GM18907 (cell line): Measurements from ENCODE around the gene NKX3-2.

Source experiments
- ATAC-seq: cut with Tn5 transposase; IDR thresholded peaks from one replicate; pipeline ENCODE4 v1.9.1; 2021; ENCODE audit warnings: mild to moderate bottlenecking, moderate library complexity; ENCODE audit not compliant: unreplicated experiment

NKX3-2 gene

DNA sequence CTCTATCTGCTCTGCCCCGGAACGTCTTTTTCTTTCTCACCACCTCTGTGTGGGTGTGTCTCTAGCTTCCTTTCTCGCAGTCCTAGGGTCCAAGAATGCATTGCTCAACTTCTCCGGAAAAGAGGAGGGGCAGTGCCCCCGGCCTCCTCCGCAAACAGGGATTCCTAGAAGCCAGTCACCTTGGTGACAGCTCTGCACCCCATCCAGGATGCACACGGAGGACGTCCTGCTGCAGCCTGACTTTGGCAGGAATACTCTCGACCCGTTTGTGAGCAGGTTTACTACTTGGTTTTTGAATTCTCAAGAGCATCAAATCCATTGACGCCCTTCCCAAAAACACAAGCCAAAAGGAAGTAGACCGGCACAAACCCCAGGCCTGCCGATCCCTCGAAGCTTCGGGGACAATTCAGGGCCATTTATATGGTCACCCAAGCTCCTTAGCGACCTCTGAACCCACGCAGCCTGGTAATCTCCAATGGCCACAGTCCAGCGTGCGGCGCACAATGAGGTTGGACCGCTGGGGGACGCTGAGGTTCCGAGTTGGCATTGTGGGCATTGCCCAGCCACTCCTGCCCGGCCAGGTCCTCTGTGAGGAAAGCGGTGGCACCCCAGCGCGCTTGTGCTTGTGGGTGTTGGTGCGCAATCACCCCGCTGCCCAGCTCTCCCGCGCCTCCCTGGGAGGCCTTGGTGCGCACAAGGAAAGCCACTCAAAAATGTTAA lies 9.8 kb downstream of the NKX3-2 start:
- no peak for ATAC-seq

DNA sequence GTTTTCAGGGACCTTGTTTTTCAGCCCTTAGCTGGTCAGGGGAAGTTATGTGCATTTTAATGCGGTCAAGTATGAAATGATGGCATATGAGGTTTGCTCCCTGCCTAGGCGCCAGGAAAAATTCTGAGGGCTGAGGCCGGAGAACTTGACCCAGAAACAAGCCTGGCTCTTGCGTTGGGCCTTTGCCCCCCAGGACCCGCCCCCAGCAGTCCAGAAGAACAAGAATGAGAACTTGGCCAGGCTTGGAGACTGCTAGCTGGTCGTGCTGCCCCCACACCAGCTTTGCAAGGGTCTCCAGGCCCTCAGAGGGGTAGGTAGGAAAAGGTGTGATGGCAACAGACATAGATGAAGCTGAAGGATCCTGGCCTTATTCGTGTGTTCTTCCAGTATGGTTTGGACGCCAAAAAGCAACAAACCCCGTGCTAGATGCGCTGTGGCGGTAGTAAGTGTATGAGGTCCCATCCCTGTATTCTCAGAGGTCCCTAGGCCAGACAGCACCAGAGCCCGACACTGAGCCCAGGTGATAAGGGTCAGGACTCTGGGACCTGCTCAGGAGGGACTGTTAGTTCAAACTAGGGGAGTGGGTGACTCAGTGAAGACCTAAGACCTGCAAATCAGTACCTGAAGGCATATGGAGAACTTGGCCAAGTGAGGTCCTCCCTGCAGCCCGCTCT lies 10.5 kb downstream of the NKX3-2 start:
- ATAC-seq: no peak

DNA sequence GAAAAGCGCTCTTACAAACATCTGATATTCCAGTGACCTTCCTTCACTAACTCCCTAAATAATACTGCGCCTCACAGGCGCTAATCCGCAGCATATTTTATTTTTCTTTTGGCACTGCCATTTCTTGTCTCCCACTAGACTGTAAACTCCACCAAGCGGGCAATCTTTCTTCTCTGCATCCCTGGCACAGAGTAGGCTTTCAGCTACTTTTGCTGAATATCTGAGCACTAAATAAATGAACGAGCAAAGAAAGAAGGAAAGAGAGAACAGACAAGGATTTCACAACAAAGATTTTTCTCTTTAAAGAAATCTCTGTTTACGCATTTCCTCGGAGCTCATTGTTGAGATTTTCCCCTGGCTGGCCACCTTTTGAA lies 12.7 kb downstream of the NKX3-2 start:
- ATAC-seq: no peak

DNA sequence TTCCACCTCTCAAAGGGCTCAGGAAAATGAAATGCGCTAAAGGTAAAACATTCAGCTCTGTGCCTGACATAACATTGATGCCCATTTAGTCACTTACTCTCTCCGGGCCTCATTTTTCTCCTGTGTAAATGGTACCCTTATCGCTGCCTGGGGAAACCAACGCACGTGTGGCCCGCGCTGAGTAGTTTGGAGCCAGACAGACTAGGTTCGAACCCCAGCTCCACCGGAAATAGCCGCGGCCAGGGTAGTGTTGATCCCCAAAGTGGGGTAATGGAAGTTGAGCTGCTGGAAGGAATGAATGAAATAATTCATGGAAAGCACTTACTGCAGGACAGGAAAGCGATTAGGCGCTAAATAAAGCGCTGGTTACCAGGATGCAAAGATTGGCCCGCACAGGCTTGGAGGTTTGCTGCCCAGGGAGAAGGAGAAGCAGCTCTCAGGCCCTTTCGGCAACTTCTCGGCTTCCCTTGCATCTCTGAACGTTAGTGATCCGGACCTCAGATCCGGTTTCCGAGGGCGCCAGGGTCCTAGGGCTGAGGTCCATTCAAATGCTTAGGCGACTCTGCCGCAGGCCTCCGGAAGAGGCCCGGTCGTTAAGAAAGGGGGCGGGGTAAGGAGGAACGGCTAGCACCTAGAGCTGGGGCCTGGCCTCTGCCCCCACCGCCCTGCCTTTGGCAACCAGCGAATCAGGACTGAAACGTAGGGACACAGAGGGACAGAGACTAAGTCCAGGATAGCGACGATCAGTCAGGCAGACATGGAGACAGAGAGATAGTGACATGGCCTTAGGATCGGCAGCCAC lies 13.3 kb downstream of the NKX3-2 start:
- no peak for ATAC-seq

DNA sequence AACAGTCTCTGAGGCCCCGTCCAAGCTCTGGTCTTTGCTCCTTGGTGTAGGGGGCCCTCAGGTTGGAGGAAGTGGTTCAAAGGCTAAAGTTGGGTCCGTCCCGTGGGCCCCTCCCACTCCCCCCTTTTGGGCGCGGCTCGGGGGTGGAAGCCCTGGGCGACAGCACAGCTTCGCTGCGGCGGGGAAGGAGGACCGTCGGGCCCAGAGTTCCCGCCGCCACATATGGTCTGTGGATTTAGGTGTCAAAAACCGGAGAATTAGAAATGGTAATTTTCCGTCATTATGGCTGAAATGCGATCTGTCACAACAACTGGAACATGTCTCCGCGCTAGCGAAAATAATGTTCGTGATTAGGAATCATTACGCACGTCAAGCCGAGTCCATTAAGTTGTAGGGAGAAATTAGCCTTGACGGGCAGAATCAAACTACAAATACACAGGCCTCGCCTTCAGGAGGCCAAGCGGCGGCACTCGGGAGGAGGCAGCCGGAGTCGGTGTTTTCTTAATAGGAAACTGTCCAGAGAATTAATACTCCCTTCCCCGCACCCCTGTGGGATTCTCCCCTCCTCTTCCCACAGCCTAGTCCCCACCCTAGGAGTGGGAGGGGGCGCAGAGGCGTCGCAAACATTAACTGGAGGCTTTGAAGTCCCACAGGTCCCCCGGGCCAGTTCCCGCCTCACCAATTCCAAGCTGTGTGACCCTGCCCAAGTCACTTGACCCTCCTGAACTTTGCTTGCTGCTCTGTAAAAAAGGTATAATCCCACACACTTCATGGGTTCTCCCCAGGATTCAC lies 15.0 kb downstream of the NKX3-2 start:
- no peak for ATAC-seq

DNA sequence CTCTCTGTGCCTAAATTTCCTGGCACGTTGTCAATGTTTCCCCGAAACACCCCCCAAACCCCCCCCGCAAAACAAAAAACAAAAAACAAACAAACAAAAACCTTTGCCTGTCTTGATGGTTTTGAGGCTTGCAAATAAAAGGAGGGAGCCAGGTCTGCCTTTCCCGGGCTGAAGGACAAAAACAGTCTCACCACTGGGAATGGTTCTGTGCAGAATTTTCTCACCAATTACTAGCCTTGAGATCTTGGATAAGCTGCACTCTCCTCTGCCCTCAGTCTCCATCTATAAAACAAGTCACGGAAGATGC lies 15.5 kb downstream of the NKX3-2 start:
- ATAC-seq: no peak

DNA sequence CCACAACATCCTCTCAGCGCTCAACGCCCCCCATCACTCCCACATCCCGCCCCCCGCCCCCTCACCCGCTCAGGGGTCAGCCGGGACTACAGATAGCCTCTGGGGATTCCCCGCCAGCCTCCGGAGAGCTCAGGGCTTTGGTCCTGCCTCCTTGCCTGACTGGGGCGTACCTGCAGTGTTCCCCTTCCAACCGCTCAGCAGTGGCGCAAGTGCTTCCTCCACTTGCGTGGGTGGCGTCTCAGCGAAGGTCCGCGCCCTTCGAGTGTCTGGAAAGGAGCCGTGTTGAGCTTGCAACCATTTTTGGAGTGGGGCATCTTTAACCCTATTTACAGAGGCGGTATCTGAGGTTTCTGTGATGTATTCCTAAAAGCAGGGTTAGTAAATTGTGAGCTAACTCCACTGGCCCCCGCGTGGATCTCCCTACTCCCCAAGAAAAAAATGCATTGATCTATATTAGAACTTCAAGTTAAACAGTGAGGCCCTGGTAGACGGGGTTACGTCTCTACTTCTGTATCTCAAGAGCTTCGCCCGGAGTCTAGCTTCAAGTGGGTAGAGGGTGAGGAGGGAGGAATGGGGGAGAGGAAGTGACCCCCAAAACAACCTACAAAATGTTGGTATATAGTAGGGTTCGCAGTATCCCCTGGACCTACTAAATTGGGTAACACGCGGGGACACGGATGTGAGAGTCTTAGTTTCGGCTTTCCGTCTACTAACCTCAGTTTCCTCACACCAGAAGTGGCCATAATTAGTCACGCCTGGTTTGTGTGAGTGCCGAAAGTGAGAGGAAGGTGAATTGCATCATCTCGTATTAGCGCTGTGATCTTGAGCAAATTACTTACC lies 16.1 kb downstream of the NKX3-2 start:
- ATAC-seq: peak; percentile 85

DNA sequence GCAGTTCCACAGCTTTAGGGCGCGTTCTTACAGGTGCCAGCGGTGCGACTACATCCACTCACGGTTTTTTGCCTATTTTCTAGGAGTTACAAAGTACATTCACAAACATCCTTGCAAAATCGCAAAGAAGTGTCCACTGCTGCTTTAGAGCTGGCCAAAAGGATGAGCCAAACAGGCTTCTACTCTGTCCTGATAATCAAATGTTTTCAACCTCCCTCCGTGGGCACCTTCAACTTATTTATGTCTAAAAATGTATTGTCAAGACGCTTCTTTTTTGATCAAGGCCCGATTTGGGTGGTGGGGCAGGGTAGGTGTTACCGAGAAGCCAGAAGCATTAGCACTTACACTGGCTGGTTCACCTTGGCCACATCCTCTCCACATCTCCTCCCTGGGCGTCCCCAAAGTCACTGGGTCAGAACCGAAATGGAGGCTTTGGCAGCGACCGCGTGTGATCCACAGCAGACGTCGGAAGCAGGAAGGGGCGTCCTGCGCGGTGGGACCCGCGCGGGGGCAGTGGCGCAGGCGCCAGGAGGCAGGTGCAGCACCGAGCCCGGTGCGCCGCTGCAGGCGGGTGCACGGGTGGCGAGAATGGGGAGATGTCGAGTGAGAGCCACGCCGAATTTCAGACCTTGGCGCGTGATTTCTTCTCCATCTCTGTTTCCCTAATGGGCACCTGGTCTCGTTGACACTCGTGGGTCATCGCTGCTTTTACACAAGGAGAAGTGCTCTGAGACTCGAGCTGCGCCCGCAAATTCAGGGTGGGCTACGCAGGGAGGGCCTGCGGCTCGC lies 16.9 kb downstream of the NKX3-2 start:
- ATAC-seq: peak; percentile 31

DNA sequence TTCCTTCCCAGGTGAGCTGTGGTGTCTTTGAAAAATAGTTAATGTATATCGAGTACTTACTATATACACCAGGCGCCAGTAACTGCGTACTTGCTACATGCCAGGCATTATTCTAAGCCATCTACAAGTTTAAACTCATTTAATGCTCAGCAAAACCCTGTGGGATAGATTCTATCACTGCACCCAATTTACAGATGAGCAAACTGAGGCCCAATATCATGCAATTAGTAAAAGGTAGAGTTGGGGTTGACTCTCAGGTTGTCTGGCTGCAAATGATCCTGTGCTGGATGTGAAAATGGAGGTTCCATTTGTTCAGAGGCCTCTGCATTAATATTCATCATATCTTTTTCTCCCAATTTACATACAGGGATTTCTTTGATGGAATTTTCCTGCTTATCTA lies 17.6 kb downstream of the NKX3-2 start:
- ATAC-seq: no peak

DNA sequence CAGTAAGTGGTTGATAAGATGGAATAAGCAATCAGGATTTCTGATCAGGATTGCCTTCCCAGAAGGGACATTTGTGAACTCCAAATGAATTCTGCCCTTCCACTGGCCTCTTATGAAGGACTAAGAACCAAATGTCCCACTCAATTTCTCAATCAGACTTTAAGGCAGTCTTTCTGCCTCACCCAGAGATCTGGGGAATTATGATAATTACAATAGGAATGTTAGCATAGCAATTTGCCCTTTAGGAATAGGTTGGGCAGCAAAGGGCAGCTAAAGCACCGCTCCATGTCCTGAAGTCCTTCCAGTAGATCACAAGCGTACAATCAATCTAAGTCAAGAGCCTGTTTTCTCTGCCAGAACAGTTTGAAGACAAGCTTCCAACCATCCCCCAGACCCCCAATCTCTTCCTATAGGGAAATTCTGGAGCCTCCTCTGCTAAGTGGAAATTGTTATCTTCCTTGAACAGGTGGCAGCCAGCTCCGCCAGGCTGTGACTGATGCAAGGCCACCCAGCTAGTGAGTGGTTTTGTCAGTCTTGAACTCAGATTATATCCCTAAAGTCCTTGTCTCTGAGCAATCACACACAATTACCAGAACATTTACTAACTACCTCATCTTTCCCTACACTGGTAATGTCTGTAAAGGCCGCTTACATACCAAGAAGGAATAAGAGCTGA lies 18.6 kb downstream of the NKX3-2 start:
- no peak for ATAC-seq

DNA sequence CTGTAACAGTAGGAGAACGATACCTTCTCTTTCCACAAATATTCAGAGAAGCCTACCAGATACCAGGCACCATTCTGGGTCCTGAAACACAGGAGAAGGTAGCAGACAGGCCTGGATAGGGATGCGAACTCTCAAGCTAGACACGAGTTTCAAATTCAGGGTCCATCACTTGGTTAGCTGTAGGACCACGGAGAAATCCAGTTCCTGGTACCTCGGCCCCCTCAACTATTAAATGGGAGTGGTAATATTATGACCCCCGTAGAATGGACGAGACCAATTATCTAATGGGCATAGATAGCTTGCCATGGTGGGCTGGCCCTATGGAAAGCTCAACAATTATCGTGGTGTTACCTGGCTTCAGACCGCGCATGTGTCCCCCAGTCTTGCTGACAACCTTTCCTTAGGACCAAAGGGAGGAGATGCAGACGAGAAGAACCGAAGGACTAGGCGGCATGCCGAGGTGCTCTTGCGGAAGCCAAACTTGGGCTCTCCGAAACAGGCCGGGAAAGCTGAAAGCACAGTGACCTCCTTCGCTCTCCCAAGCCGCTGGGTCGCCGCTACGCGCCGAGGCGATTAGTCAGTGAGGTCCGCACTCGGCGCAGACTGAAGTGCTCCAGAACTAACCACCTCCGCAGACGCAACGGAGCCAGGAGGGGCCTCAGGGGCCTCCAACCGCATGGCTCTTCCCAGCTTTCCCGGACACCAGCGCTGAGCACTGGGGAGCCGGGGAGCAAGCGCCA lies 19.6 kb downstream of the NKX3-2 start:
- no peak for ATAC-seq

DNA sequence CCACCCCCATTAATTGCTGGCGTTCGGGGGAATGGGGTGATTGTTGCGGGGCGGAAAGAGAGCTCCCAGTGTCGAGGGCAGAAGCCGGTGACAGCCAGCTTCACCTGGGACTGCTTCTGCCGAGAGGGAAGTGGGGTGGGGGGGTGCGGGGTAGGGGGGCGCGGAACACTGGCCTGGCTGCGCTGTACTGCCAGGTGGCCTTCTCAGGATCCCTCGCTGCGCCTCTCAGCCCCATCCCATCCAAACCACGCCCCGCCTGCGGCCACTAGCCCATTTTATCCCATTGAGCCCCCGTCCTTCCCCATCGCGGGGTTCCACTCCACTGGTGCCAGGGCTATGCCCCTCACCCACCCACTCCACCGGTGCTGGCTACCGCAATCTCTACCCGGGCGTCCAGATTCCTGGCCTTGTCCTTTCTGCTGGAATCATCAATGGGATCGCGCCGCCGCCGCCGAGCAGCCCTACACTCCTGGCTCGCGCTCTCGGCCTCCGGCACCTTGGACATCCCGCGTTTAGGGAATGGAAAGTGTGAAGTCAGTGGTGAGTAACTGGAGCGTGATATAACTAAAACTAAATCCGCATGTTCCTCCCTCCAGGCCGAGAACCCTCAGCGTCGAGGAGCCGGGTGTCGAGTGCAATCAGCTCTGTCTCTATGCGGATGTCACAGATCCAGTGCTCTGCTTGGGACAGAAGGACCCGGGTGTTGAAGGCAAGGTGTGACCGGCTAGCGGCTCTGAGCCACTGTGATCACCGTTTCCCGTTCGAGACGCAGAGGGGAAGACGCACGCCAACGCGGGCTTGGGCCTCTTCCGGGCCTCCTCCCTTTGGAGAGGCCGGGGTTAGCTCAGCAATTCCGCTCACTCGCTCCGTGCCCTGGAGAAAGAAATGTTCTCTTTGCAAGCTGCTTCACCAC lies 20.5 kb downstream of the NKX3-2 start:
- no peak for ATAC-seq

DNA sequence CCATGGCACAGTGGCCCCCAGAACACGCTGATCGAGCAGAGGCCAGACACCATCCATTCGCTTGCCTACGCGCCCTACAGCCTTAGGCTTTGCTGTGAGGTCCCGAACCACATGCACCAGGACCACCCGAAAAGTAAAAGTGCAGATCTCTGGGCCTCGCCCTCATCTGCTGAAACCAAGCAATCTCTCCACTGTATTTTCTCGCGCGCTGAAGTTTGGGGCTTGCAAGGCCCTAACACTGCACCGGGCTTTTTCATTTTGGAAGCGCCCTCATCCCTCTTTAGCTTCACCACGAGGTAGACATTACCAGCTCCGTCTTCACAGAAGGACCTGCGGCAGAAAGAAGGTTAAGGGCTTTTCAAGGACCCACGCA lies 21.2 kb downstream of the NKX3-2 start:
- no peak for ATAC-seq

DNA sequence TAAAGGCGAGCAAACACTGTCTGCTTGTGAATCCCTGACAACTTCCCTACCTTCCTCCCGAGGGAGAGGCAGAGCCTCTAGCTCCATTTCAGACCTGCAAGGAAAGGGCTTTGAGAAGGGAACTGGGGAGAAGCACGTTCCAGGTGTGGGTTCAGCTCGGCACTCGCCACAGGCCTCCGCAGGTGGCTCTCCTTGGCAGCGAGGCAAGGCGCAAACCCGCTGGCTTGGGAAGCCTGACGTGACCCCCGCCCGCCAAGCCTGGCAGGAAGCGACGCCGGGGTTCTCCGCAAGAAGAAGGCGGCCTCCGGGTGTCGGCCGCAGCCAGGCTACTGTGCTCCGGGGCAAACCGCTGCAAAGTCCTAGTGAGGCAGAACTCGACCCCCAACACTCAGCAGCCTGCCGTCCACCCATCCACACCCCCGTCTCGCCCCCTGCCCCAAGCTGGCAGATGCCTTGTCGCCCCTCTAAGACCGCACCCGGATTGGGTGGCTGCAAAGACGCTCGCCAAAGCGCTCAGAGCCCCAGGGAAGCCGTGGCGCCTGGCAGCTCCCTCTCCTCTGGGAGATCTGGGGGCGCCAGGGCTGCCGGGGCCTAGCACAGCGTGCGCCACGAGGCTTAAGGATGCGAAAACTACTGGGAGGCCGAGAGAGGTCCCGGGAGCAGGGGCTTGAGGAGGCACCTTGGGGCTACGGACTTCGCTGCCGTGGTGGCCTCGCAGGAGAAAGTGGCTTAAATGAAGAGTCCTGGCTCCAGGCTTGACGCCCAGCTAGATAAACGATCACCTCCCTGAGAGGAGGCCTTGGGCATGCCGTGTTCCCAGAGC lies 21.8 kb downstream of the NKX3-2 start:
- no peak for ATAC-seq

DNA sequence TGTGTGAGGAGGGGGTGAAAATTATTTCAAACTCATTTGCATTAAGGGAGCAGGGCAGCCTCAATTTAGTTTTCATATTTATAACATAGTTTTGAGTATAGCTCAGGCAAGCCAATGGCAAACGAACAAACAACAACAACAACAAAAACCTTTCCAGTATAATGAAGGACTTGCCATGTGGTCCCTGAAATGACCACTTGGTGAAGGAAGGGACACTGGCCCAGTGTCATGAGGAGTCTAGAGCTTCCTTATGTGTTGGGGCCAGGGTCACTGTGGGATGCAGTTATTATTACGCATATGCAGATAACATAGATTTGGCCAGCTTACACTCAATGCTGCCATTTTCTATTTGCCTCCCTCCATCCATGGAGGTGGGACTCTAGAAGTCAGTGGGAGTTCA lies 23.3 kb downstream of the NKX3-2 start:
- no peak for ATAC-seq

DNA sequence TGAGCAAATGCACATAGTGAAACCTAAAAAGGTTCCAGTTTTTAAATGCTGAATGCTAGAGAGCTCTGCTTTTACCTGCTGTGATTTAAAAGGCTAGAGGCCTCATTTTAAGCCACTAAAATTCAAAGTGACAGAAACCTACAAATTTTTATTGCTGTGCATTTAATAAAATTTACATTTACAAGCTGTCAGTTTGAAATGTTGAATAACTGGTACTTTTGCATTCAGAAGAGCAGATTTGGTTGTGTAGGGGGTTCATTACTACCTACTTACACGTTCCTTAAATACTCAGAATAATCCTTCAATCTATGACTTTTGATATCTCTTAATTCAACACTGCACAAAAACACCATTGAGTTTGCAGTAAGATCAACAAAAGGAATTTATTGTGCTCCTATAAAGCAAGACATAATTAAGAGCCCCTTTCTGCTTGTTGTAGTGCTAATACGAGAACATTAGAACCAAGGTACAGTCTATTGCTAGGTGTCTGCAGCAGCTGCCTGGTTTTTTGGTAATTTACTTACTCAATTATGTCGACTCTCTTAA lies 27.9 kb downstream of the NKX3-2 start:
- no peak for ATAC-seq
